Breast epithelium (tissue), 4 donors: ENCODE data around the gene HYDIN. TPM values are rescaled to one million over a fixed set of nuclear protein-coding genes. Genes with fewer than 3 reads are reported as not detected.

Experiments
- DNase-seq, 2 donors: peaks; one replicate each; pipeline ENCODE4 v3.0.0-alpha.2; 2019; ENCODE audit warnings: low spot score in 2 of 2
- H3K27ac ChIP-seq, 2 donors: fragments of 200-600 bp; sonication (generic) in 1 of 2; one replicate each; pipeline ENCODE4 v1.5.1; 2016 to 2019; ENCODE audit warnings: mild to moderate bottlenecking in 1 of 2
- H3K27me3 ChIP-seq, 2 donors: fragments of 200-600 bp; sonication (generic) in 1 of 2; one replicate each; pipeline versions ENCODE4 v1.5.1 to v1.6.0; 2017 to 2019; ENCODE audit warnings: control low read depth in 1 of 2, mild to moderate bottlenecking in 1 of 2
- H3K36me3 ChIP-seq: fragments of 200-600 bp; one replicate; pipeline ENCODE4 v1.5.1; 2019
- H3K4me1 ChIP-seq, 2 donors: fragments of 200-600 bp; sonication (generic); one replicate each; pipeline ENCODE4 v1.5.1; 2016 to 2019; ENCODE audit warnings: control low read depth in 1 of 2
- H3K4me3 ChIP-seq, 3 donors: fragments of 200-600 bp; sonication (generic); 1 replicate in 2 of 3; 2 replicates in 1 of 3; pipeline ENCODE4 v1.5.1; 2016 to 2019; ENCODE audit warnings: mild to moderate bottlenecking in 3 of 3, moderate library complexity in 2 of 3
- H3K9me3 ChIP-seq, 2 donors: fragments of 200-600 bp; sonication (generic) in 1 of 2; one replicate each; pipeline ENCODE4 v1.5.1; 2016 to 2019; ENCODE audit warnings: control low read depth in 1 of 2
- CTCF ChIP-seq, 3 donors: fragments of 450-650 bp; IDR thresholded peaks; one replicate each; pipeline ENCODE4 v1.5.1; 2016 to 2017; ENCODE audit warnings: antibody characterized with exemption in 3 of 3, mild to moderate bottlenecking in 3 of 3, moderate library complexity in 3 of 3
- POLR2A ChIP-seq: fragments of 450-650 bp; IDR thresholded peaks from one replicate; pipeline ENCODE4 v1.6.1; 2016; ENCODE audit warnings: antibody characterized with exemption, mild to moderate bottlenecking, moderate library complexity
- POLR2AphosphoS5 ChIP-seq, 3 donors: sonication (generic); formaldehyde crosslinking; IDR thresholded peaks; one replicate each; pipeline ENCODE4 v1.6.1; 2017; ENCODE audit warnings: antibody characterized with exemption in 3 of 3
- intact Hi-C: fragments of 100-400 bp; cut with DNase I; formaldehyde crosslinking; loops from one replicate; pipeline ENCODE4 v1.15.1; 2023; ENCODE audit warnings: low total_unique reads
- total RNA-seq, 3 donors: library from RNA; depleted of rRNA; stranded (reverse); fragments of >200 nt; gene quantifications; one replicate each; pipeline ENCODE4 v1.1.0, GENCODE V29; 2016

Gene HYDIN
- total RNA-seq, 3 donors from 2014 or later: 0.96 to 9.4 (median 4.9) TPM

DNA sequence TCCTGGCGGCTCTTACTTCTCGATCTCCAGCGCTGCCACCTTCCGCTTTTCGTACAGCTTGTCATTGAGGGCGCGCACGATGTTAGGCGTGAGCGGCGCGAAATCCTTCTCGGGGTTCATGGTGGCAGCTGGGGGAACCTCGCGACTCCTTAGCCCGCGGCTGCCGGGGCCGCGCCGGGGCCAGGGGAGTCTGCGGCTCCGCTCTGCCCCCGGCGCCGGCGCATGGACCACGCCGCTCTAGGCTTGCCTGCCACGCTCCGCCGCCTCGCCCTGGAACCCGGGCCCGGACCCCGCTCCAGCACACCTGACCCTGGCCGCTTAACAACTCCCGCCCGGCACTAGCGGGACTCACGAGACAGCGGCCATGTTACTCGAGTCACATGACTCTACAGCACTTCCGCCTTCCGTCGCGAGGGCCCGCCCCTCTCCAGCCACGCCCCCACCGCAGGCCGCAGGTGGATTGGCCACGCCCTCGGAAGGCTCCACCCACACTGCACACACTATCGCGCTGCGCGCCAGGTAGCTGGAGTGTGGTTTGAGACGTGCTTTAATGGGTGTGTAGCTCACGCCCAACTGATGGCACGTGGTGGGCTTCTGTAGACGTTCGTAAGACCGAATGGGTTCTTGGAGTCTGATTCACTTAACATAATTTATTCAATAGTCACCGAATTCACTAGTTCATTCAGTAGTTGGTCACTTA, 429.6 kb downstream of the HYDIN start, which contains the start of gene VAC14:
TSS of gene VAC14 (minus strand) at position 378 of the 700 bp plus-strand sequence. CDS start at position 120, 258 bp downstream.
- Histone ChIP-seq H3K36me3 (no peaks in the 10 kb centered on the region), H3K4me3 (peak within 1 kb of the TSS; percentile 93 to 99 (median 94)), H3K27me3 (no peaks in the 10 kb centered on the region), H3K4me1 (peaks cover 0 to 8% of the 10 kb centered on the region in 2 donors), H3K9me3 (no peaks in the 10 kb centered on the region), H3K27ac (peak within 1 kb of the TSS; percentile 66 to 69)
- TF ChIP-seq POLR2AphosphoS5 (IDR thresholded peaks at IDR 0.05) (peak; percentile 72 to 77 (median 72)), CTCF (IDR thresholded peaks at IDR 0.05) (no peak)
- intact Hi-C loops: no loop called here
- peak; percentile 93 to 95 for DNase-seq

- no peaks in the 10 kb centered on the region for H3K27me3 ChIP-seq
- DNase-seq: no peak
- intact Hi-C loops: no loop called here
- no peaks in the 10 kb centered on the region for H3K9me3 ChIP-seq
- peak overlapping the region; percentile 93 to 99 (median 94) for H3K4me3 ChIP-seq
- TF ChIP-seq POLR2A (no peak), POLR2AphosphoS5 (IDR thresholded peaks at IDR 0.05) (no peak), CTCF (IDR thresholded peaks at IDR 0.05) (no peak)
- peak overlapping the region; percentile 66 to 69 for H3K27ac ChIP-seq
- no peaks in the 10 kb centered on the region for H3K36me3 ChIP-seq
- peaks cover 0 to 8% of the 10 kb centered on the region in 2 donors for H3K4me1 ChIP-seq
Observed at GRCh38 chr16:70800311-70800710, 430.2 kb downstream of the HYDIN start.

- DNase-seq: no peak
- Histone ChIP-seq H3K36me3 (no peaks in the 10 kb centered on the region), H3K4me3 (no peak overlapping the region), H3K27ac (no peak overlapping the region), H3K9me3 (no peaks in the 10 kb centered on the region), H3K27me3 (no peaks in the 10 kb centered on the region), H3K4me1 (peaks cover 0 to 8% of the 10 kb centered on the region in 2 donors)
- TF ChIP-seq POLR2AphosphoS5 (IDR thresholded peaks at IDR 0.05): no peak
- no peak for TF ChIP-seq CTCF (IDR thresholded peaks at IDR 0.05)
- no peak for TF ChIP-seq POLR2A
- intact Hi-C loops: no loop called here
Observed at GRCh38 chr16:70796301-70796700, 434.2 kb downstream of the HYDIN start.

GRCh38 chr16:70795296-70795912, 435.1 kb downstream of the HYDIN start:
- Histone ChIP-seq H3K9me3 (no peaks in the 10 kb centered on the region), H3K27ac (no peak overlapping the region), H3K27me3 (no peaks in the 10 kb centered on the region), H3K4me3 (no peak overlapping the region), H3K4me1 (peaks cover 0 to 8% of the 10 kb centered on the region in 2 donors), H3K36me3 (no peaks in the 10 kb centered on the region)
- no peak for DNase-seq
- intact Hi-C loops: no loop called here
- TF ChIP-seq POLR2AphosphoS5 (IDR thresholded peaks at IDR 0.05) (no peak), CTCF (IDR thresholded peaks at IDR 0.05) (no peak), POLR2A (no peak)

DNA sequence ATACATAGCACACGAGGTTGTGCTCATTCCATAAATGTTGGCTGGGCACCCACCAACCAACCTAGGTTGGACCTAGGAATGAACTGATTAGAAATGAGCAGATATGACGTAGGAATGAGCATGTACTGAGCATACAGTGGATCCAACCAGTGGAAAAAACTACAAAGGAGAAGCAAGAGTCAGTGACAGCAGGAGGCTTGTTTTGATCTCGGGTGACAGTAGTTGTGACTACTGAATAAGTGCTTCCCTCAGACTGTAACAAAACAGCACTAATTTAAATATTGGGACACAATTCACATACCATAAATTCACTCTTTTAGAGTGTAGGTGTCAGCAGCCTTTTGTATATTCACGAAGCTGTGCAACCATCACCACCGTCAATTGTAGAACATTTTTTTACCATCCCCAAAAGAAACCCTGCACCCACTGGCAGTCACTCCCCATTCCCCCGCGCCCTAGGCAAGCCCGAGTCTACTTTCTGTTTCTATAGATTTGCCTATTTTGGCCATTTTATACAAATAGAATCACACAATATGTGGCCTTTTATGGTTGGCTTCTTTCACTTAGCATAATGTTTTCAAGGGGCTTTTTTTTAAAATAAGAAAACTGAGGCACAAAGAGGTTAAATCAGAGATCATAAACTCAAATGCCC, 436.5 kb downstream of the HYDIN start:
- intact Hi-C loops: no loop called here
- H3K27ac ChIP-seq: no peak overlapping the region
- DNase-seq: no peak
- no peak overlapping the region for H3K4me3 ChIP-seq
- H3K9me3 ChIP-seq: no peaks in the 10 kb centered on the region
- H3K27me3 ChIP-seq: no peaks in the 10 kb centered on the region
- no peaks in the 10 kb centered on the region for H3K36me3 ChIP-seq
- no peak for TF ChIP-seq POLR2AphosphoS5 (IDR thresholded peaks at IDR 0.05)
- no peak for TF ChIP-seq CTCF (IDR thresholded peaks at IDR 0.05)
- no peak for TF ChIP-seq POLR2A
- H3K4me1 ChIP-seq: no peaks in the 10 kb centered on the region
